Neural cell (in vitro differentiated cells): ENCODE results near the gene OXT. TPM values are rescaled to one million over a fixed set of nuclear protein-coding genes. Genes with fewer than 3 reads are reported as not detected.
"Not testable (repeated sequence)": the region's sequence is repeated elsewhere in the genome, so short reads cannot be mapped to it uniquely, and the experiment has no call there.

Experiments used
- H2AFZ ChIP-seq: fragments of 200-600, 300-800 bp; sonication (generic), shearing (Covaris generic); 2 replicates; pipeline ENCODE4 v1.6.0; 2014; ENCODE audit warnings: low read depth, mild to moderate bottlenecking, antibody characterized with exemption, low read length, moderate library complexity
- H3F3A ChIP-seq: fragments of 200-600 bp; shearing (Covaris generic); 2 replicates; pipeline ENCODE4 v1.6.1; 2016; ENCODE audit warnings: mild to moderate bottlenecking, moderate library complexity, mixed read lengths, antibody characterized with exemption, low read length; ENCODE audit not compliant: insufficient read depth, poor library complexity, severe bottlenecking
- H3K27ac ChIP-seq: fragments of 200-600, 300-800 bp; sonication (generic), shearing (Covaris generic); 2 replicates; pipeline ENCODE4 v1.5.1; 2014; ENCODE audit warnings: mild to moderate bottlenecking, low read length, moderate library complexity
- H3K27me3 ChIP-seq: fragments of 300-800, 200-600 bp; sonication (generic), shearing (Covaris generic); 2 replicates; pipeline ENCODE4 v1.6.0; 2014; ENCODE audit warnings: mild to moderate bottlenecking, low read depth, low read length, moderate library complexity; ENCODE audit not compliant: insufficient read depth
- H3K36me3 ChIP-seq: fragments of 300-800, 200-600 bp; sonication (generic), shearing (Covaris generic); 2 replicates; pipeline ENCODE4 v1.5.1; 2014; ENCODE audit warnings: mild to moderate bottlenecking, antibody characterized with exemption, low read length, moderate library complexity; ENCODE audit not compliant: insufficient read depth
- H3K4me2 ChIP-seq: fragments of 300-800, 200-600 bp; sonication (generic), shearing (Covaris generic); 2 replicates; pipeline ENCODE4 v1.6.0; 2014; ENCODE audit warnings: mild to moderate bottlenecking, low read length
- H3K4me3 ChIP-seq: fragments of 300-800, 200-600 bp; sonication (generic), shearing (Covaris generic); 2 replicates; pipeline ENCODE4 v1.5.1; 2014; ENCODE audit warnings: mild to moderate bottlenecking, low read length, moderate library complexity
- H3K79me2 ChIP-seq: fragments of 200-600 bp; shearing (Covaris generic); replicated peaks from 2 replicates; pipeline ENCODE4 v1.6.0; 2014; ENCODE audit warnings: mild to moderate bottlenecking, low read length, moderate library complexity; ENCODE audit not compliant: insufficient read depth
- H3K9ac ChIP-seq: fragments of 300-800, 200-600 bp; sonication (generic), shearing (Covaris generic); 2 replicates; pipeline ENCODE4 v1.6.1; 2016; ENCODE audit warnings: mild to moderate bottlenecking, low read length, mixed read lengths
- H3K9me2 ChIP-seq: fragments of 200-600 bp; shearing (Covaris generic); 2 replicates; pipeline ENCODE4 v1.6.1; 2016; ENCODE audit warnings: mild to moderate bottlenecking, low read length, mixed read lengths; ENCODE audit not compliant: insufficient read depth
- H3K9me3 ChIP-seq: fragments of 200-600, 300-800 bp; sonication (generic), shearing (Covaris generic); 2 replicates; pipeline ENCODE4 v1.6.1; 2016; ENCODE audit warnings: mild to moderate bottlenecking, mixed run types, low read length, moderate library complexity, mixed read lengths
- H4K20me1 ChIP-seq: fragments of 200-600 bp; shearing (Covaris generic); 2 replicates; pipeline ENCODE4 v1.6.1; 2016; ENCODE audit warnings: mild to moderate bottlenecking, mixed run types; ENCODE audit not compliant: insufficient read depth
- EP300 ChIP-seq: fragments of 450-650 bp; conservative IDR thresholded peaks from 2 replicates; pipeline ENCODE4 v1.6.1; 2014; ENCODE audit warnings: antibody characterized with exemption, mild to moderate bottlenecking, moderate library complexity; ENCODE audit not compliant: poor library complexity, severe bottlenecking
- EZH2 ChIP-seq: fragments of 200-600, 300-800 bp; shearing (Covaris generic), sonication (generic); IDR thresholded peaks from 2 replicates; pipeline ENCODE4 v1.6.1; 2014; ENCODE audit warnings: antibody characterized with exemption, low read length, borderline replicate concordance, mild to moderate bottlenecking; ENCODE audit not compliant: insufficient read depth, poor library complexity, severe bottlenecking
- MXI1 ChIP-seq: fragments of 450-650 bp; conservative IDR thresholded peaks from 2 replicates; pipeline ENCODE4 v1.6.1; 2014; ENCODE audit warnings: antibody characterized with exemption, mild to moderate bottlenecking; ENCODE audit not compliant: poor library complexity, severe bottlenecking
- POLR2AphosphoS5 ChIP-seq: IDR thresholded peaks from 2 replicates; pipeline ENCODE4 v1.6.1; 2012
- RAD21 ChIP-seq: fragments of 450-650 bp; conservative IDR thresholded peaks from 2 replicates; pipeline ENCODE4 v1.6.1; 2014; ENCODE audit warnings: antibody characterized with exemption, mild to moderate bottlenecking, moderate library complexity
- SMC3 ChIP-seq: fragments of 450-650 bp; conservative IDR thresholded peaks from 2 replicates; pipeline ENCODE4 v1.6.1; 2014; ENCODE audit warnings: antibody characterized with exemption, mild to moderate bottlenecking, moderate library complexity; ENCODE audit not compliant: poor library complexity
- TAF1 ChIP-seq: IDR thresholded peaks from 2 replicates; pipeline ENCODE4 v1.6.1; 2012; ENCODE audit warnings: low read depth
- polyA plus RNA-seq: library from polyadenylated mRNA; depleted of rRNA; stranded (reverse); fragments of >200 nt; gene quantifications from 2 replicates; pipeline ENCODE4 v1.2.3, GENCODE V29; 2014
- TF ChIP-seq, protein P1 (sequence below): fragments of 450-650 bp; IDR thresholded peaks from 2 replicates; pipeline ENCODE4 v1.5.1; 2014; ENCODE audit warnings: antibody characterized with exemption, mild to moderate bottlenecking, moderate library complexity; ENCODE audit not compliant: poor library complexity, severe bottlenecking
- TF ChIP-seq, protein P2 (sequence below): IDR thresholded peaks from 2 replicates; pipeline ENCODE4 v1.6.1; 2012; ENCODE audit warnings: borderline replicate concordance

The OXT gene
- polyA plus RNA-seq, 1 donor from 2014 or later, result not detected

DNA sequence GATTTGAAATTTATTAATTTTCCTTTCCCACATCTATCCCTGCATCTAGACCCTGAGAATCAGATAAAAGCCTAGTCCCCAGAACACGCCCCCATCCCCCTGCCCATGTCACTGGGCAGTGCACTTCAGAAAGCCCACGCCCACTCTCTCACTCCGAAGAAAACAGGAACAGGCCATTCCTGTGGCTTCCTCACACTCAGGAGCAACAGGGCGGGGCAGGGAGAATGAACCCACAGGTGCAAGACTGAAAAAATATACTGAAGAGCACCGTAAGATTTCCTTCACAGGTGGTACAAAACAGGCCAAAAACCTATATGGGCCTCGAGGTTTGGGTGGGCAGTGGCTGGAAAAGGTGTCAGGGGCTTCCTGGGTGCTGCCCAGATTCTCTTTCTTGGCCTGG is 3.4 kb downstream of the OXT start:
- Histone ChIP-seq H3K9ac (no peak overlapping the region), H3K4me3 (no peak overlapping the region), H3K27ac (no peak overlapping the region), H2AFZ (no peak overlapping the region), H3K36me3 (no peaks in the 10 kb centered on the region), H3K79me2 (no peaks in the 10 kb centered on the region), H3K9me2 (no peaks in the 10 kb centered on the region), H3F3A (no peaks in the 10 kb centered on the region), H3K27me3 (peaks cover 24% of the 10 kb centered on the region), H4K20me1 (no peaks in the 10 kb centered on the region), H3K4me2 (no peak overlapping the region), H3K9me3 (no peaks in the 10 kb centered on the region)
- no peak for TF ChIP-seq EP300
- TF ChIP-seq RAD21, result no peak
- no peak for TF ChIP-seq EZH2
- TF ChIP-seq, protein P1, sequence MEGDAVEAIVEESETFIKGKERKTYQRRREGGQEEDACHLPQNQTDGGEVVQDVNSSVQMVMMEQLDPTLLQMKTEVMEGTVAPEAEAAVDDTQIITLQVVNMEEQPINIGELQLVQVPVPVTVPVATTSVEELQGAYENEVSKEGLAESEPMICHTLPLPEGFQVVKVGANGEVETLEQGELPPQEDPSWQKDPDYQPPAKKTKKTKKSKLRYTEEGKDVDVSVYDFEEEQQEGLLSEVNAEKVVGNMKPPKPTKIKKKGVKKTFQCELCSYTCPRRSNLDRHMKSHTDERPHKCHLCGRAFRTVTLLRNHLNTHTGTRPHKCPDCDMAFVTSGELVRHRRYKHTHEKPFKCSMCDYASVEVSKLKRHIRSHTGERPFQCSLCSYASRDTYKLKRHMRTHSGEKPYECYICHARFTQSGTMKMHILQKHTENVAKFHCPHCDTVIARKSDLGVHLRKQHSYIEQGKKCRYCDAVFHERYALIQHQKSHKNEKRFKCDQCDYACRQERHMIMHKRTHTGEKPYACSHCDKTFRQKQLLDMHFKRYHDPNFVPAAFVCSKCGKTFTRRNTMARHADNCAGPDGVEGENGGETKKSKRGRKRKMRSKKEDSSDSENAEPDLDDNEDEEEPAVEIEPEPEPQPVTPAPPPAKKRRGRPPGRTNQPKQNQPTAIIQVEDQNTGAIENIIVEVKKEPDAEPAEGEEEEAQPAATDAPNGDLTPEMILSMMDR, result no peak
- TF ChIP-seq MXI1, result no peak

DNA sequence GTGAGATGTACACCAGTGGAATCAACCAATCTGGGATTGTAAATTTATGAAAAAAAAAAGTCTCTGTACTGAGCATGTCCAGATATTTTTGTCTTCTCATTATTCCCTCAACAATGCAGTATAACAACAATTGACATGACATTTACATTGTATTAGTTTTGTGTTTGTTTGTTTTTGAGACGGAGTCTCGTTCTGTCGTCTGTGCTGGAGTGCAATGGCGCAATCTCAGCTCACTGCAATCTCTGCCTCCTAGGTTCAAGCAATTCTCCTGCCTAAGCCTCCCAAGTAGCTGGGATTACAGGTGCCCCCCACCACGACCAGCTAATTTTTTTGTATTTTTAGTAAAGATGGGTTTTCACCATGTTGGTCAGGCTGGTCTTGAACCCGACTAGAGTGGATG is 3.9 kb downstream of the OXT start:
- H3K79me2 ChIP-seq, H4K20me1 ChIP-seq, H3K9ac ChIP-seq, H3K27ac ChIP-seq, H3K4me3 ChIP-seq, H3F3A ChIP-seq, H3K9me3 ChIP-seq, H3K36me3 ChIP-seq, H3K4me2 ChIP-seq, H2AFZ ChIP-seq, H3K9me2 ChIP-seq: not testable (repeated sequence)
- peaks cover 24% of the 10 kb centered on the region for H3K27me3 ChIP-seq

DNA sequence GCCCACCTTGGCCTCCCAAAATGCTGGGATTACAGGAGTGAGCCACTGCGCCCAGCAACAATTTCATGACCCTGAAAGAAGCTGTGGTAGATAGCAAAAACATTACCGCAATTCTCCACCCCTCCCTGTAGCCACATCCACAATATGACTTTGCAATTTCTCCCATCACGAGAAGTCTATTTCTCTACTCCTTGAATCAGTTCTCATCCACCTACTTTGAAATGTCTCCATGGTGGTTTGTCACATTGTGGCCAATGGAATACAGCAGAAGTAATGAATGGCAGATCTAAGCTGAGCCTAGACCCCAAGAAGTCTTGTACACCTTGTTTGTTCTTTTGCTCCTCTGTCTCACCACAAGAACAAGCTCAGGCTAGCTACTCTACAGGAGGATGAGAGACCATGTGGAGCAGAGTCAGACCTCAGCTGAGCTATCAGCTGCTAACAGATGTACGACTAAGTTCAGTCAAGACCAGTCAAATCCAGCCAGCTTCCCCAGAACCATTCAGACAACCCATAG is 6.3 kb downstream of the OXT start:
- Histone ChIP-seq H3K9me3 (no peaks in the 10 kb centered on the region), H2AFZ (no peak overlapping the region)

More for the DNA sequence above, 6.3 kb downstream of the OXT start:
- H3K4me3 ChIP-seq, result no peak overlapping the region
- TF ChIP-seq TAF1, result no peak
- no peak for TF ChIP-seq EZH2
- TF ChIP-seq POLR2AphosphoS5, result no peak
- TF ChIP-seq RAD21, result no peak
- no peak for TF ChIP-seq EP300
- TF ChIP-seq MXI1, result no peak
- no peak for TF ChIP-seq SMC3
- TF ChIP-seq, protein P1, result no peak
- TF ChIP-seq, protein P2, sequence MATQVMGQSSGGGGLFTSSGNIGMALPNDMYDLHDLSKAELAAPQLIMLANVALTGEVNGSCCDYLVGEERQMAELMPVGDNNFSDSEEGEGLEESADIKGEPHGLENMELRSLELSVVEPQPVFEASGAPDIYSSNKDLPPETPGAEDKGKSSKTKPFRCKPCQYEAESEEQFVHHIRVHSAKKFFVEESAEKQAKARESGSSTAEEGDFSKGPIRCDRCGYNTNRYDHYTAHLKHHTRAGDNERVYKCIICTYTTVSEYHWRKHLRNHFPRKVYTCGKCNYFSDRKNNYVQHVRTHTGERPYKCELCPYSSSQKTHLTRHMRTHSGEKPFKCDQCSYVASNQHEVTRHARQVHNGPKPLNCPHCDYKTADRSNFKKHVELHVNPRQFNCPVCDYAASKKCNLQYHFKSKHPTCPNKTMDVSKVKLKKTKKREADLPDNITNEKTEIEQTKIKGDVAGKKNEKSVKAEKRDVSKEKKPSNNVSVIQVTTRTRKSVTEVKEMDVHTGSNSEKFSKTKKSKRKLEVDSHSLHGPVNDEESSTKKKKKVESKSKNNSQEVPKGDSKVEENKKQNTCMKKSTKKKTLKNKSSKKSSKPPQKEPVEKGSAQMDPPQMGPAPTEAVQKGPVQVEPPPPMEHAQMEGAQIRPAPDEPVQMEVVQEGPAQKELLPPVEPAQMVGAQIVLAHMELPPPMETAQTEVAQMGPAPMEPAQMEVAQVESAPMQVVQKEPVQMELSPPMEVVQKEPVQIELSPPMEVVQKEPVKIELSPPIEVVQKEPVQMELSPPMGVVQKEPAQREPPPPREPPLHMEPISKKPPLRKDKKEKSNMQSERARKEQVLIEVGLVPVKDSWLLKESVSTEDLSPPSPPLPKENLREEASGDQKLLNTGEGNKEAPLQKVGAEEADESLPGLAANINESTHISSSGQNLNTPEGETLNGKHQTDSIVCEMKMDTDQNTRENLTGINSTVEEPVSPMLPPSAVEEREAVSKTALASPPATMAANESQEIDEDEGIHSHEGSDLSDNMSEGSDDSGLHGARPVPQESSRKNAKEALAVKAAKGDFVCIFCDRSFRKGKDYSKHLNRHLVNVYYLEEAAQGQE, result no peak
- H3K36me3 ChIP-seq, result no peaks in the 10 kb centered on the region
- H3K79me2 ChIP-seq, result no peaks in the 10 kb centered on the region
- no peaks in the 10 kb centered on the region for H3K9me2 ChIP-seq
- H3K27me3 ChIP-seq, result peaks cover 22% of the 10 kb centered on the region
- H4K20me1 ChIP-seq, result no peaks in the 10 kb centered on the region
- H3K27ac ChIP-seq, result no peak overlapping the region
- no peaks in the 10 kb centered on the region for H3F3A ChIP-seq
- H3K9ac ChIP-seq, result no peak overlapping the region
- H3K4me2 ChIP-seq, result no peak overlapping the region
